GM12872 (cell line): Measurements from ENCODE around the gene ZIC1.

Source experiments
- TF ChIP-seq, protein P1 (sequence below): IDR thresholded peaks from 3 replicates; pipeline ENCODE4 v1.5.1; 2011; ENCODE audit warnings: low read depth, mild to moderate bottlenecking, low read length, moderate library complexity; ENCODE audit not compliant: insufficient read depth

Gene ZIC1

DNA sequence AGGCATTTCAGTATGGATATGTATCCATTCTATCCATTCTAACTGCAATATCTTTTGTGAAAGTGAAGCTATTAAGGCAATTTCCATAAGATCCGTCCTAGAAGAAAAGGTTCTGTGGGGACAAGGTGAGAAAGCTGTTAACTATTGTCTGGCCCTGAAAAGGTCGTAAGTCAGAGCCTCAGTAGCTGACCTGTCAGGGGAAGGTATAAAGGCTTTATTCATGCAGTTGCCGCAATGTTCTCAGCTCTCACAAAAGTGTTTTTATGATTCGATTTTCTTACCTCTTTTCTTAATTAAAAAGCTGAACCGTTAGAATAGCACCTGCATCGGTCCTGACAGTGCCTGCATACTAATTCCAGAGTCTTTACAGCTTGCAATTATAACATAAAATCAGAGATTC is 27.6 kb upstream of the ZIC1 start:
- TF ChIP-seq, protein P1, sequence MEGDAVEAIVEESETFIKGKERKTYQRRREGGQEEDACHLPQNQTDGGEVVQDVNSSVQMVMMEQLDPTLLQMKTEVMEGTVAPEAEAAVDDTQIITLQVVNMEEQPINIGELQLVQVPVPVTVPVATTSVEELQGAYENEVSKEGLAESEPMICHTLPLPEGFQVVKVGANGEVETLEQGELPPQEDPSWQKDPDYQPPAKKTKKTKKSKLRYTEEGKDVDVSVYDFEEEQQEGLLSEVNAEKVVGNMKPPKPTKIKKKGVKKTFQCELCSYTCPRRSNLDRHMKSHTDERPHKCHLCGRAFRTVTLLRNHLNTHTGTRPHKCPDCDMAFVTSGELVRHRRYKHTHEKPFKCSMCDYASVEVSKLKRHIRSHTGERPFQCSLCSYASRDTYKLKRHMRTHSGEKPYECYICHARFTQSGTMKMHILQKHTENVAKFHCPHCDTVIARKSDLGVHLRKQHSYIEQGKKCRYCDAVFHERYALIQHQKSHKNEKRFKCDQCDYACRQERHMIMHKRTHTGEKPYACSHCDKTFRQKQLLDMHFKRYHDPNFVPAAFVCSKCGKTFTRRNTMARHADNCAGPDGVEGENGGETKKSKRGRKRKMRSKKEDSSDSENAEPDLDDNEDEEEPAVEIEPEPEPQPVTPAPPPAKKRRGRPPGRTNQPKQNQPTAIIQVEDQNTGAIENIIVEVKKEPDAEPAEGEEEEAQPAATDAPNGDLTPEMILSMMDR, result no peak

DNA sequence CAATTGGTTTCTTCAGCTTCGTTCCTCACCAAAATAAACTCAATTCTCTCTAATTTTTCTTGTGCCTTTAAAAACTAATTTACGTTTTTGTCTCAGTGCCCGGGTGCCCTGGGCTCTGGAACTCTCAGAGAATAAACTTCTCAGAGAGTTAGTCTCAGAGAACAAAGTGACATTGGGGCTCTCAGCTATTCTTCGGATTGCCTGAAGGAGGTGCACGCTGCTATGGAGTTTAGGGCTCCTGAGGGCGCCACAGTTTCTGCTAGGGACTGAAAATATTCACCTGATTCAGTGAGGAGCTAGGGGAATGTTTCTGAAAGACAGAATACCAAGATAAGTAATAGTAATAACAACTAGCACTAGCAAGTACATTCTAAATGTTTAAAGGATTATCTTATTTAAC is 25.5 kb upstream of the ZIC1 start:
- TF ChIP-seq, protein P1, result peak; percentile 41; the same call in 2 of the 3 replicates

DNA sequence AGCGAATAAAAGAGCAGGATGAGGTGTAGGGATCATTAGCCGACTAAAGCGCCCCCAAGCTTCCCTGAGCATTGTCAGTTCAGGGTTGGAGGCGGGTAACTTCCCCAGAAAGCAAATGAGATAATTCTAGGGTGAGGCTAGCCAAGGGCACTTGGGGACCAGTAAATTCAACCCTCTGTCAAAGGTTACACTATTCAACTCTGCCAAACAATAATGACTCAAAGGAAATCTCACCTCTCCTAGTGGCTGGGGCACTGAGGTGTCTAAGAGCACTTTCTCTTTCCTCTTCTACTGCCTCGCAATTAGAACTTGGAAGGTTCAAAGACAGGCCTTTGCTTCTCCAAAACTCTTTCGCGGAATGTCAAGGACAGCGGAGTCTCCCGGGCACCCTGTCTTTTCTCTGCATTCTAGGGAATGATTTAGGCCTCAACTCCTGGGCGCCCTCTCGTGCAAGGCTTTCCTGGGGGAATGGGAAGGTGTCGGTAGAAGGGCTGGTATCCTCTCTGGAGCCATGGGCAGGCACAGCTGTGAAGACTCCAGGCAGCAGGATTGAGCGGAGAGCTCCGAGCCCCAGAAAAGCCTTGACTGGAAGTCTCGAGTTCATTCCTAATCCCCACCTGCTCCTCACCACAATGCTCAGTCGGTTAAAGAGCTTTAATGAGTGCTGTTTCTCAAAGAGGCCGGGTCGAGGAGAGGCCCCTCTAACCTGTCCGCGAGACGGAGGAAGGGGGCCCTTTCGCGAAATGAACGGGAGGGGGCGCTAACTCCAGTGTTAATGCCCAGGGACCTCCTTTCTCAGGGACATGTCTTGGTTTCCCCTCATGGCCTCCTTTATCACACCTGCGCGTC is 24.7 kb upstream of the ZIC1 start:
- TF ChIP-seq, protein P1, result peak; percentile 43; the same call in 1 of the 3 replicates

GRCh38 chr3:147385059-147386012 is 23.8 kb upstream of the ZIC1 start:
- TF ChIP-seq, protein P1, result no peak

DNA sequence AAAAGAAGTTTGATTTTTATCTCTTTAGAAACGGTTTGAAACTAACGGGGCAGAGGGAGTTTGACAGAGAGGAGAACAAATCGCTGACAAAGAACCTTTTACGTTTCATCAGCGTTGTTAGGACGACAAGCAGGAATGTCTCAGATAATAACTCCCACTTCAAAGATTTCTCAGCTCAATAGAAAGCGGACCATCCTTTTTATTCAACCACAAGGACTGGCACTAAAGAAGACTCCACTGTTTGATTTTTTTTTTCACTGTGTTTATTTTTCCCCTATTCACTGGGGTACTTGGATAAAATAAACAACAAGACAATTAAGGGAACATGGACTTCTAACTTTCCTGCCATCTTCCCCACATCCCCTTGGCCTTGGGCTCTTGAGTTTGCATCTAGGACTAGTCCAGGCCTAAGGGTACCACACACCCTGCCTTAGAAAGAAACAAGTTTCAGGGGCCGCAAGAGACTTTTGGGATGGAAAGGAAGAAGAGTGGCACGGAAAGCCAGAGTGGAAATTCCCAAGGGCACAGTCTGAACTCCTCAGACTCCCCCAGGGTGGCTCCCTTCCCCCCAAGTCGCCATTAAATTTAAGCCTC is 21.8 kb upstream of the ZIC1 start:
- TF ChIP-seq, protein P1, result no peak

GRCh38 chr3:147387885-147388699 is 21.1 kb upstream of the ZIC1 start:
- TF ChIP-seq, protein P1, result no peak
